ENCODE measurements around the gene C1orf159.
"Not testable (repeated sequence)": the region's sequence is repeated elsewhere in the genome, so short reads cannot be mapped to it uniquely, and the experiment has no call there.

Gene C1orf159

GRCh38 chr1:1099506-1100183 is 16.2 kb downstream of the C1orf159 start:
- no peak overlapping the region for H3K9ac ChIP-seq (ENCODE audit: low read length)
- H3K4me2 ChIP-seq (ENCODE audit: low read length): no peak overlapping the region
- no peak overlapping the region for H2BK15ac ChIP-seq (replicated peaks; ENCODE audit: low read depth)
- H3K18ac ChIP-seq (ENCODE audit: low read length): no peak overlapping the region
- no peak overlapping the region for H2BK120ac ChIP-seq (ENCODE audit: low read depth, low read length)
- no peaks in the 10 kb centered on the region for H3K79me2 ChIP-seq (ENCODE audit: control insufficient read depth, insufficient read depth, low read length)
- no peak overlapping the region for H4K8ac ChIP-seq (ENCODE audit: low read depth, low read length)
- no peak overlapping the region for H3K4me3 ChIP-seq (ENCODE audit: low read length)
- no peaks in the 10 kb centered on the region for H3K79me1 ChIP-seq (ENCODE audit: low read length)
- no peaks in the 10 kb centered on the region for H3K4me1 ChIP-seq (ENCODE audit: control insufficient read depth, low read depth, low read length)
- H2AK5ac ChIP-seq (ENCODE audit: low read length): no peak overlapping the region
- no peak overlapping the region for H3K56ac ChIP-seq (ENCODE audit: low read length)
- no peak overlapping the region for H4K5ac ChIP-seq (ENCODE audit: low read length)
- no peak overlapping the region for H3K27ac ChIP-seq (ENCODE audit: low read depth, low read length)
- no peaks in the 10 kb centered on the region for H3K36me3 ChIP-seq (ENCODE audit: control insufficient read depth, insufficient read depth, low read length)
- H3K23ac ChIP-seq (ENCODE audit: low read length): no peak overlapping the region
- H3K4ac ChIP-seq (ENCODE audit: low read depth, low read length): no peak overlapping the region
- DNase-seq: no peak
- no peaks in the 10 kb centered on the region for H3K27me3 ChIP-seq (ENCODE audit: insufficient read depth, low read length, poor library complexity)
- no peak overlapping the region for H2BK5ac ChIP-seq (ENCODE audit: low read length)
- WGBS (ENCODE audit: extremely low coverage, insufficient coverage, low lambda C conversion rate): no CpG with 5 or more reads among the region's 4 CpGs

- H3K4me2 ChIP-seq (ENCODE audit: low read length): no peak overlapping the region
- DNase-seq: no peak
- no peak overlapping the region for H2BK120ac ChIP-seq (ENCODE audit: low read depth, low read length)
- H3K9ac ChIP-seq (ENCODE audit: low read length): no peak overlapping the region
- WGBS (ENCODE audit: extremely low coverage, insufficient coverage, low lambda C conversion rate): no CpG with 5 or more reads among the region's 18 CpGs
- H3K4ac ChIP-seq (ENCODE audit: low read depth, low read length): no peak overlapping the region
- H3K79me1 ChIP-seq (ENCODE audit: low read length): no peaks in the 10 kb centered on the region
- no peak overlapping the region for H3K4me3 ChIP-seq (ENCODE audit: low read length)
- no peak overlapping the region for H2AK5ac ChIP-seq (ENCODE audit: low read length)
- H3K27me3 ChIP-seq (ENCODE audit: insufficient read depth, low read length, poor library complexity): no peaks in the 10 kb centered on the region
- no peak overlapping the region for H4K8ac ChIP-seq (ENCODE audit: low read depth, low read length)
- H3K18ac ChIP-seq (ENCODE audit: low read length): no peak overlapping the region
- no peaks in the 10 kb centered on the region for H3K36me3 ChIP-seq (ENCODE audit: control insufficient read depth, insufficient read depth, low read length)
- H3K4me1 ChIP-seq (ENCODE audit: control insufficient read depth, low read depth, low read length): no peaks in the 10 kb centered on the region
- H3K23ac ChIP-seq (ENCODE audit: low read length): no peak overlapping the region
- no peak overlapping the region for H2BK5ac ChIP-seq (ENCODE audit: low read length)
- H2BK15ac ChIP-seq (replicated peaks; ENCODE audit: low read depth): no peak overlapping the region
- no peak overlapping the region for H3K27ac ChIP-seq (ENCODE audit: low read depth, low read length)
- H3K56ac ChIP-seq (ENCODE audit: low read length): no peak overlapping the region
- no peak overlapping the region for H4K5ac ChIP-seq (ENCODE audit: low read length)
- H3K79me2 ChIP-seq (ENCODE audit: control insufficient read depth, insufficient read depth, low read length): no peaks in the 10 kb centered on the region
These were observed 17.0 kb downstream of the C1orf159 start for GRCh38 chr1:1098681-1099421.

DNA sequence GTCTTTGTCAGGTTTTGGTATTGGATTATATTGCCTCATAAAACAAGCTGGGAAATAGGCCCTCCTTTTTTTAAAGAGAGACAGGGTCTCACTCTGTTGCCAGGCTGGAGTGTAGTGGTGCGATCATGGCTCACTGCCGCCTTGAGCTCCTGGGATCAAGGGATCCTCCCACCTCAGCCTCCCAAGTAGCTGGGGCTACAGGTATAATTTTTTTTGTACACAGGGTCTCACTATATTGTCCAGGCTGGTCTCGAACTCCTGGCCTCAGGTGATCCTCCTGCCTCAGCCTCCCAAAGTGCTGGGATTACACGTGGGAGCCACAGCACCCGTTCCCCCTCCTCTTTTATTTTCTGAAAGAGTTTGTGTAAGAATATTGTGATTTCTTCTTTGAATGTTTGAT is 19.8 kb downstream of the C1orf159 start:
- H3K27ac ChIP-seq (ENCODE audit: low read depth, low read length); H3K4me2 ChIP-seq (ENCODE audit: low read length); H3K4me3 ChIP-seq (ENCODE audit: low read length); H2BK15ac ChIP-seq (replicated peaks; ENCODE audit: low read depth); H3K79me1 ChIP-seq (ENCODE audit: low read length); H3K79me2 ChIP-seq (ENCODE audit: control insufficient read depth, insufficient read depth, low read length); H3K56ac ChIP-seq (ENCODE audit: low read length); H3K36me3 ChIP-seq (ENCODE audit: control insufficient read depth, insufficient read depth, low read length); DNase-seq; H3K18ac ChIP-seq (ENCODE audit: low read length); H2BK5ac ChIP-seq (ENCODE audit: low read length); H3K4ac ChIP-seq (ENCODE audit: low read depth, low read length); H3K27me3 ChIP-seq (ENCODE audit: insufficient read depth, low read length, poor library complexity); H3K9ac ChIP-seq (ENCODE audit: low read length); H2AK5ac ChIP-seq (ENCODE audit: low read length); H2BK120ac ChIP-seq (ENCODE audit: low read depth, low read length); H4K8ac ChIP-seq (ENCODE audit: low read depth, low read length); H3K4me1 ChIP-seq (ENCODE audit: control insufficient read depth, low read depth, low read length); H3K23ac ChIP-seq (ENCODE audit: low read length); H4K5ac ChIP-seq (ENCODE audit: low read length): not testable (repeated sequence)
- WGBS (ENCODE audit: extremely low coverage, insufficient coverage, low lambda C conversion rate): no CpG with 5 or more reads among the region's 5 CpGs

DNA sequence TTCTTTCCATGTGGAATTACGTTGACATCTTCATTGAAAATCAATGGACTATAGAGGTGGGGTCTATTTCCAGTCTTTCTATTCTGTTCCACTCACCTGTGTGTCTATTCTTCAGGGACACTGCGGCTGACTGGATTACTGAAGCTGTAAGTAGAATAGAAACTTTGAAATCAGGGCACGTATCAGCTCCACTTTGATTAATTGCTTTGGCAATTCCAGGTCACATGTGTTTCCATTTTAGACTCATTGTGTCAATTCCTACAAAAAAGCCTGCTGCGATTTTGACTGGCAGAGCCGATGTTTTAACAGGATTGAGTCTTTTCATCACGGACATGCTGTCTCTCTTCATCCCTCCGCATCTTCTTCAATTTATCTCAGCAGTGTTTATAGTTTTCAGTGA is 20.9 kb downstream of the C1orf159 start:
- no peak overlapping the region for H3K18ac ChIP-seq (ENCODE audit: low read length)
- no peaks in the 10 kb centered on the region for H3K79me1 ChIP-seq (ENCODE audit: low read length)
- H2AK5ac ChIP-seq (ENCODE audit: low read length): no peak overlapping the region
- no peak overlapping the region for H3K27ac ChIP-seq (ENCODE audit: low read depth, low read length)
- H4K8ac ChIP-seq (ENCODE audit: low read depth, low read length): no peak overlapping the region
- H3K23ac ChIP-seq (ENCODE audit: low read length): no peak overlapping the region
- no peak overlapping the region for H3K4me2 ChIP-seq (ENCODE audit: low read length)
- H2BK5ac ChIP-seq (ENCODE audit: low read length): no peak overlapping the region
- no peak overlapping the region for H2BK120ac ChIP-seq (ENCODE audit: low read depth, low read length)
- H3K79me2 ChIP-seq (ENCODE audit: control insufficient read depth, insufficient read depth, low read length): no peaks in the 10 kb centered on the region
- no peaks in the 10 kb centered on the region for H3K4me1 ChIP-seq (ENCODE audit: control insufficient read depth, low read depth, low read length)
- no peak overlapping the region for H3K4me3 ChIP-seq (ENCODE audit: low read length)
- no peak overlapping the region for H4K5ac ChIP-seq (ENCODE audit: low read length)
- H3K9ac ChIP-seq (ENCODE audit: low read length): no peak overlapping the region
- H3K56ac ChIP-seq (ENCODE audit: low read length): no peak overlapping the region
- no peaks in the 10 kb centered on the region for H3K27me3 ChIP-seq (ENCODE audit: insufficient read depth, low read length, poor library complexity)
- WGBS (ENCODE audit: extremely low coverage, insufficient coverage, low lambda C conversion rate): no CpG with 5 or more reads among the region's 7 CpGs
- H3K4ac ChIP-seq (ENCODE audit: low read depth, low read length): no peak overlapping the region
- no peak for DNase-seq
- H2BK15ac ChIP-seq (replicated peaks; ENCODE audit: low read depth): no peak overlapping the region
- H3K36me3 ChIP-seq (ENCODE audit: control insufficient read depth, insufficient read depth, low read length): no peaks in the 10 kb centered on the region

- Histone ChIP-seq H4K5ac (ENCODE audit: low read length) (no peak overlapping the region), H3K79me1 (ENCODE audit: low read length) (no peaks in the 10 kb centered on the region), H2BK5ac (ENCODE audit: low read length) (no peak overlapping the region), H3K18ac (ENCODE audit: low read length) (no peak overlapping the region), H3K23ac (ENCODE audit: low read length) (no peak overlapping the region), H4K8ac (ENCODE audit: low read depth, low read length) (no peak overlapping the region), H3K9ac (ENCODE audit: low read length) (no peak overlapping the region), H3K4me2 (ENCODE audit: low read length) (no peak overlapping the region), H3K36me3 (ENCODE audit: control insufficient read depth, insufficient read depth, low read length) (no peaks in the 10 kb centered on the region), H2AK5ac (ENCODE audit: low read length) (no peak overlapping the region), H3K79me2 (ENCODE audit: control insufficient read depth, insufficient read depth, low read length) (no peaks in the 10 kb centered on the region), H3K4me3 (ENCODE audit: low read length) (no peak overlapping the region), H2BK15ac (replicated peaks; ENCODE audit: low read depth) (no peak overlapping the region), H3K4ac (ENCODE audit: low read depth, low read length) (no peak overlapping the region), H3K56ac (ENCODE audit: low read length) (no peak overlapping the region), H3K27me3 (ENCODE audit: insufficient read depth, low read length, poor library complexity) (no peaks in the 10 kb centered on the region), H3K27ac (ENCODE audit: low read depth, low read length) (no peak overlapping the region), H2BK120ac (ENCODE audit: low read depth, low read length) (no peak overlapping the region), H3K4me1 (ENCODE audit: control insufficient read depth, low read depth, low read length) (no peaks in the 10 kb centered on the region)
- DNase-seq: no peak
- WGBS (ENCODE audit: extremely low coverage, insufficient coverage, low lambda C conversion rate): no CpG with 5 or more reads among the region's 10 CpGs
These were observed 22.3 kb downstream of the C1orf159 start for GRCh38 chr1:1093610-1093943.
